Iris pigment epithelial cell (primary cell): Measurements from ENCODE around the gene TMEM204.
A peak's percentile ranks its signal among the peaks of the same experiment; 100 is the strongest.

Experiments used
- DNase-seq: peaks from one replicate; pipeline ENCODE4 v3.0.0-alpha.2; 2011; ENCODE audit warnings: low read depth

TMEM204 gene

GRCh38 chr16:1557576-1557975 lies 24.1 kb downstream of the TMEM204 start:
- DNase-seq: no peak

- no peak for DNase-seq
Observed at GRCh38 chr16:1559446-1559975, 26.0 kb downstream of the TMEM204 start.

- DNase-seq: no peak
Observed at GRCh38 chr16:1560153-1560552, 26.7 kb downstream of the TMEM204 start.

- no peak for DNase-seq
Observed at GRCh38 chr16:1560866-1561265, 27.4 kb downstream of the TMEM204 start.

- DNase-seq: no peak
Observed at GRCh38 chr16:1561266-1561665, 27.8 kb downstream of the TMEM204 start.

GRCh38 chr16:1561836-1562235 lies 28.4 kb downstream of the TMEM204 start:
- no peak for DNase-seq

- DNase-seq: no peak
Observed at GRCh38 chr16:1563786-1564185, 30.3 kb downstream of the TMEM204 start.

- DNase-seq: no peak
Observed at GRCh38 chr16:1564325-1564724, 30.9 kb downstream of the TMEM204 start.

GRCh38 chr16:1565083-1565805 lies 31.8 kb downstream of the TMEM204 start:
- DNase-seq: no peak

GRCh38 chr16:1567988-1568387 lies 34.5 kb downstream of the TMEM204 start:
- no peak for DNase-seq

GRCh38 chr16:1571012-1571671 lies 37.7 kb downstream of the TMEM204 start:
- DNase-seq: no peak

- DNase-seq: no peak
Observed at GRCh38 chr16:1572673-1573072, 39.2 kb downstream of the TMEM204 start.

- DNase-seq: no peak
Observed at GRCh38 chr16:1573301-1573700, 39.8 kb downstream of the TMEM204 start.

- DNase-seq: no peak
Observed at GRCh38 chr16:1575578-1575977, 42.1 kb downstream of the TMEM204 start.

GRCh38 chr16:1579214-1579613 lies 45.7 kb downstream of the TMEM204 start:
- DNase-seq: no peak

GRCh38 chr16:1580256-1580655 lies 46.8 kb downstream of the TMEM204 start:
- DNase-seq: no peak

- no peak for DNase-seq
Observed at GRCh38 chr16:1580956-1581355, 47.5 kb downstream of the TMEM204 start.

GRCh38 chr16:1581804-1582203 lies 48.3 kb downstream of the TMEM204 start:
- DNase-seq: no peak

- DNase-seq: no peak
Observed at GRCh38 chr16:1583180-1583579, 49.7 kb downstream of the TMEM204 start.

- no peak for DNase-seq
Observed at GRCh38 chr16:1584926-1585484, 51.5 kb downstream of the TMEM204 start.

GRCh38 chr16:1590366-1590765 lies 56.9 kb downstream of the TMEM204 start:
- DNase-seq: peak; percentile 57

GRCh38 chr16:1590930-1591705 lies 57.7 kb downstream of the TMEM204 start:
- no peak for DNase-seq
